Ovary (tissue), 3 donors: Measurements from ENCODE around the gene TULP4.

Experiments used
- CTCF ChIP-seq, 3 donors: fragments of 450-650 bp in 2 of 3; fragments of 200-600 bp in 1 of 3; IDR thresholded peaks; one replicate each; pipeline versions ENCODE4 v1.5.1 to v1.8.0; 2016 to 2022; ENCODE audit warnings: antibody characterized with exemption in 3 of 3, mild to moderate bottlenecking in 1 of 3
- EP300 ChIP-seq: sonication (generic); formaldehyde crosslinking; IDR thresholded peaks from one replicate; pipeline ENCODE4 v1.6.1; 2017; ENCODE audit warnings: antibody characterized with exemption
- donor health status: DM: no; HTN: no; CAD: no.

- no peak for TF ChIP-seq CTCF (IDR thresholded peaks at IDR 0.05)
- TF ChIP-seq EP300 = no peak
Observed at GRCh38 chr6:158321960-158322359, 9.7 kb downstream of the TULP4 start.
